ENCODE measurements around the gene GPR21.

GPR21 gene

GRCh38 chr9:123065196-123065595, 31.7 kb downstream of the GPR21 start:
- no peak for DNase-seq

GRCh38 chr9:123067136-123067535, 33.7 kb downstream of the GPR21 start:
- DNase-seq, result no peak

- DNase-seq, result no peak
These were observed 35.6 kb downstream of the GPR21 start for GRCh38 chr9:123069010-123069481.

GRCh38 chr9:123070198-123070597, 36.7 kb downstream of the GPR21 start:
- DNase-seq, result no peak

GRCh38 chr9:123072407-123072995, 39.0 kb downstream of the GPR21 start:
- DNase-seq, result no peak

DNA sequence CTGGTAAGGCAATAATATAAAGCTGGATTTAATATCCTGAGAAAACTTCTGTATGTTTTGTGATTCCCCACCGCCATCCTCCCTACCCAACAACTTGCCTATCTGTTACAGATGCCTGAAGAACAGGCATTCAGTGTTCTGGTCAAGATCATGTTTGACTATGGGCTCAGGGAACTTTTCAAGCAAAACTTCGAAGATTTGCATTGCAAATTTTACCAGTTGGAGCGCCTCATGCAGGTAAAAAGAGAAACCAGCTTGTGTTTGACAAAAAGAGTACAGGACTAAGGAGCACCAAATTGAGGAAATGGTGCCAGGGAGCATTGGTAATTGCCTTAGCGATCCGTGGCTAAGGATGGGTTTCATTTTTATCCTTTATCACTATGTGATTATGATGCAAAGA, 40.0 kb downstream of the GPR21 start:
- no peak for DNase-seq

GRCh38 chr9:123073991-123074422, 40.5 kb downstream of the GPR21 start:
- no peak for DNase-seq

- no peak for DNase-seq
These were observed 41.2 kb downstream of the GPR21 start for GRCh38 chr9:123074628-123075027.

GRCh38 chr9:123080444-123080843, 47.0 kb downstream of the GPR21 start:
- DNase-seq, result no peak

DNA sequence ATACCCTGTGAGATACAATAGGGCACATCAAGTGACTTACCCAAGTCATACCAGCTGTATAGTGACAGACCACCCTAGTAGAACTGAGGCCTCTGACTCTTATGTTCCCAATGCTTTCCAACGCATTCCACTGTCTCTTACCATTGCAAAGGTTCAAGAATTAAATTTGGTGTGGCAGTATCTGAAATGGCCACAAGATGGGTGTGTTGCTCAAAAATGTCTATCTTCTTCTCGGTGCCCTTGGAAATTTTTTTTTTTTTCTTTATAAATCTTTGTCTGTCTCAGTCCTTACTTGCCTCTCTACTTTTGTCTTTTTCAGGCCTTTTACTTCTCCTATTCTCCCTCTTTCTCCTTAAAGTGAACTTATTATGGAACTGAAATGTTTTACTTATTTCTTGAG, 48.4 kb downstream of the GPR21 start:
- DNase-seq, result peak in 1 of 2 experiments; percentile 7

DNA sequence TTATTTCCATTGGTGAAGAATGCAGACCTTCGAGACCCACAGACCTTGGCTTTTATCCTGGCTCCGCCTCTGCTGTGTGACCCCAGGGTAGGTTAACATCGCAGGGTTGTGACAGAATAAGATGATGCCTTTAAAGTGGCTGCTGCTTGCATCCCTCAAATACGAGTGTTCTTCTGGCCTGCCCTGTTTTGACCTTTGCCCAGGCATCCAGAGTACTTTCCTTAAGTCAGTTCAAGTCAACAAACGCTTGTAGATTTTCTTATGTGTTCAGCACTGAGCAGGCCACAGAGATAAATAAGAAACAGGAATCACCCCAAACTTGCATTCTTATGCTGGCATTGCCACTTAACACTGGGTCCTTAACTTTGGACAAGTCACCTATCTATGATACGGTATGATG, 50.2 kb downstream of the GPR21 start:
- DNase-seq, result no peak

- no peak for DNase-seq
These were observed 50.8 kb downstream of the GPR21 start for GRCh38 chr9:123084256-123084655.
